Activated CD8-positive, alpha-beta memory T cell treated with anti-CD3 and anti-CD28 coated beads for 48 hours (primary cell): ENCODE results near the gene SPRR3.

Experiments used
- DNase-seq, 3 experiments: peaks; one replicate each; pipeline ENCODE4 v3.0.0-alpha.2; 2020; ENCODE audit warnings: low read depth in 2 of 3, low spot score in 2 of 3

Gene SPRR3

DNA sequence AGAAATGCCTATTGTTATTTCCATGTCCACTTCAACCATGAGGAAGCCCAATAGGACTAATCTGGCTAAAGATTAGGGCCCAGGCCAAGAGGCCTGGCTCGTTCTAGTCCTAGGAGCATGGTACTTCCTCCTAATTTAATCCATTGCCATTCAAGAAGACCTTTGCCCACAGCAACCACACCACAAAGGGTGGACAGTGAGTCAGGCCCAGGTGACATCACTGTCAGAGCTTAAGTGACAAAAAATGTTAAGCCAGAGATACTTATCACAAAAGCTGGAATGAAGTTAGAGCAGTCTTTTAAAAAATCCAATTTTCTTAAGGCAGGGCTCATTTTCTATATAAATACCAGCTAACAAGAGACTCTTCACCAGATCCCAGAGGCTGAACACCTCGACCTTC is at the start of gene SPRR3:
SPRR3 (plus strand) TSS at position 368 of the 400 bp plus-strand sequence. CDS start 1,272 bp downstream, outside the sequence.
- DNase-seq, result no peak

DNA sequence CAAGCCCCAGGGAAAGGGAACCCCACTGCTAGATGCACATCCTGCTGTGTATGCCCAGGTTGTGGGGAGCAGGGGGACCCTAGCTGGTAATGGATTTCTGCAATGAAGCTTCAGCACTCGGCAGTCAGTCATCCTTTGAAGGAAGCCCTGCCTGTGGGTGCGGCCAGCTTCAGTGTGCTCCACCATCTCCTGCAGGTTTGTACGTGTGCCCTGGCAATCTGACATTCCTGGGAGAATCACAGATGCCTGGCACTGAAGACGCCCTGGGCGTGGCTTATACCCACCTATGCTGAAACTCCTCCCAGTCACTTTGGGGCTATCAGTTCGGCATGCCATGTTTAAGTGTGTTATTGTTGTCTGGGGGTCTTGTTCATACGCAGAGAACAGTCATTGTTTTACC is 47.8 kb upstream of the SPRR3 start:
- DNase-seq, result no peak

DNA sequence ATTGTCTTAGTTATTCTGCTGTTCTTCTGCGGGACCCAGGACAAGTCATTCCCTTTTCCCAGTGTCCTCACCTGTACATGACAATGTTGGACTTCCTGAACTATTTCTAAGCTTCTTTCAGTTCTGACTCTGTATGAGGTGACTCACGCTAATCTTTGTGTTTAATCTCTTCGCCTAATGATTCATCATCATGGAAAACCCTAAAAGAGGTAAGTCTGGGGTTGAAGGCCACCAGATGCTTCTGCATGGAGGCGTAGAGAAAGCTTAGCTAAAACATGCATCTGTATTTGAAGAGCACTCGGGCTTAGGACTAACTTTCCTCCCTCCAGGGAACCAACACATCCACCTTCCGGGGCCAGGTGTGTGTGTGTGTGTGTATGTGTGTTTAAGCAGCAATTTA is 47.1 kb upstream of the SPRR3 start:
- DNase-seq, result no peak

GRCh38 chr1:152957561-152957960 is 44.0 kb upstream of the SPRR3 start:
- no peak for DNase-seq

- DNase-seq, result no peak
Observed at GRCh38 chr1:152959273-152959672, 42.3 kb upstream of the SPRR3 start.

DNA sequence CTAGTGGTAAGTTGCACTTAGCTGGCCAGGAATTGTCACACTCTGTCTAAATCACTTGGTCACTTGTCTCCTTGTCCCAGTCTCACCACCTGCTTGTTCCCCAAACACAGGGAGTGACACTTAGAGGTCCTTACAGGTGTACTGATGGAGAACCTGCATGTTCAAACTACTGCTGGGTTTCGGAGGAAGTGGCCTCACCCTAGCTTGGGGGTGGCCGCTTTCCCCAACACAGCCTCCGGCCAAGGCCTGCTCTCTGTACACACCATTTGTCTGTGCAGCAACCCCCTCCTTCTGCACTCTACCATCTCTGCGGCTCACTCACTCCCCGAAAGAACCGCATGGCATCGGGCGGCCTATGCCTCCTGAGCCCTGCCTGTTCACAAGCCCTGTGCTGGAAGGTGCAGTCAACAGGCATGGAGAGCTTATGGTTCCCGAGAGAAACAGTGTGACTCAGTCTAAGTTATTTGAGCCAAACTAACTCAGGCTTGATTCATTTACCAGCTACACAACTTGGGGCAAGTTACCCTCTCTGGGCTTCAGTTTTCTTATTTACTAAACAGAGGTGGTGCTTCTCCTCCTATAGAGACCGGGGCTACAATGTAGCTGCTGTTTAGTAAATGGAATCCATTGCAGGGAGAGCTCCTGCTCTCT is 41.6 kb upstream of the SPRR3 start:
- no peak for DNase-seq

DNA sequence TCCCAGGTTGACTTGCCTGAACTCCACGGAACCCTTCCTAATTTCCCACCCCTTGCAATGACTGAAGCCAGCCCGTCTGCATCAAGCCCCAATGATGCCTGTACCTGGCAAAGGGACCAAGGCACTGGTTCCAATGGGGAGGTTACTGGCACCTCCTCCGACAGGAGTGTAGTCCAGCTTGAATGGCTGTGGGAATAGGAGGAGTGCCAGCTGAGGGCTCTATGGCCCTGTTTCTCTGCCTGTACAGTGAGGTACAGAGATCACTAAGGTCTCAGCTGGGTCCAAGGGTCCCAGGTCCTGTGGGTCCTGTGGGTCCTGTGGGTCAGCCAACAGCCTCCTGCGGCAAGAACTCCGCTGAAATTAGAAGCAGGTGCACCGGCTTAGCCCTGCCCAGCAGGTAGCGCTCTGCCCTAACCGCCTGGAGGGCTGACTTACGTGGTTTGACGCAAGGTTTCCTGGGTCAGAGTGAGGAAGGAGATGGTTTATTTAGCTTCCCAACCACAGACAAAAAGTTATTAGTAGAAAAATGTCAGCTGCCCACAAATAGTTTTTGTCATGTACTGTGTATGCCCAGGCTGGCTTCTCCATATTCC is 41.0 kb upstream of the SPRR3 start:
- no peak for DNase-seq

DNA sequence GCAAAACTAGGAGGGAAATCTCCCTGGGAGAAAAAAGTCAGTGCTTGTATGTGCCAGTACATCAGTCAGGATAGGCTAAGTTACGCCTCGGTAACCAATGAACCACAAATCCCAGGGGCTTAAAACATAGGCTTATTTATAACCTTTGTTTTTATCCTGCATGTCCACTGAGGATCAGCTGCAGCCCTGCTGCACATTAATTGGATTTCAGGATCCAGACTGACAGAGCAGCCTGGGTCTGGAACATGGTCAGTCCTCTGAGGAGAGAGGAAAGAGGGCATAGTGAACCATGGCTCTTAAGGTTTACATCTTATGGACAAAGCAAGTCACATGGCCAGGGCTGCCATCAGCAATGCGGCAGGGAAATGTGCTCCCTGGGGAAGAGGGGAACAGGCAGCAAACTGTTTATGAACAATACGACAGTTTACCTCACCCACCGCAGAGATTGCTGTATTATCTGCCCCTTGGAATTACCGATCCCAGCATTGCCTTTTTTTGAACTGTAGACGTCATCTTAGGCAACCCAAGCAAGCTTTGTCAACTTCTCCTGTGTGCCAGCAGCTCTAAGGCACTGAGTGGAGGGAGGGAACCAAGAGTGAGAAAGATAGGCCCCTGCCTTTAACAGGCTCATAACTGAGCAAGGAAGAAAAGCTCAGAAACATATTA is 40.2 kb upstream of the SPRR3 start:
- no peak for DNase-seq

- no peak for DNase-seq
Observed at GRCh38 chr1:152962876-152963415, 38.6 kb upstream of the SPRR3 start.

DNA sequence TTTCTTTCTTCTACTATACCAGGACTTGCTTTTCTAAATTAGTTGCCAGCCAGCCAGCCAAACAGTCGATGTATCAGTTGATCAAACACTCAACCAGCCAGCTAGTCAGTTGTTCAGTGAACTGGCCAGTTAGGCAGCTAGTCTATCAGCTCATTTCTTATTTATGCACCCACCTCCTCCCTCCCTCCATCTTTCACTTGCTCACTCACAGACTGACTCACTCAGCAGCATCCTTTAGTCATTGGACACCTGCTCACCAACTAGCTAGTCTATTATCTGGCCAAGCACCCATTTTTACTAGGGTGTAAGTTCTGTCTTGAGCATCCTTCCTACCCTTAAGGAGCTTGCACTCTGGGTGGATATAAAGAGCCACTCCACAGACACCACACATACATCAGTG is 37.0 kb upstream of the SPRR3 start:
- DNase-seq, result no peak

DNA sequence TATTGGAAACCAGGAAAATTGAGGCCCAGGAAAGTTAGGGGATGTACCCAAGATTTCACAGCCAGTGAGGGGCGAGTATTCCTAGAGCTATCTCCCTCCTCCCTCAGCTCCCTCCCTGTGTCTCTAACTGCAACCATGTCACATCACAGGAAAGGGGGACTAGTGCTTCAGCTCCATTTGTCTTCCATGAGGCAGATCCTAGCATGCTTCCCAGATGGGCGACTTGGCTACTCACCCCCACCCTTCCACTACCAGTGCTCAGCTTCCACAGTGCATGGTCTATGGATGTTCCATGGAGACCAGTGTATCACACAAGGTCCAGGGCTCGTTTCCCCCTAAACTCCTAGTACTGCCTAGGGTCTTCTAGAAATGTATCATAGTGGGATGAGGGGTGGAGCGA is 35.7 kb upstream of the SPRR3 start:
- no peak for DNase-seq

GRCh38 chr1:152967201-152967600 is 34.3 kb upstream of the SPRR3 start:
- DNase-seq, result no peak

DNA sequence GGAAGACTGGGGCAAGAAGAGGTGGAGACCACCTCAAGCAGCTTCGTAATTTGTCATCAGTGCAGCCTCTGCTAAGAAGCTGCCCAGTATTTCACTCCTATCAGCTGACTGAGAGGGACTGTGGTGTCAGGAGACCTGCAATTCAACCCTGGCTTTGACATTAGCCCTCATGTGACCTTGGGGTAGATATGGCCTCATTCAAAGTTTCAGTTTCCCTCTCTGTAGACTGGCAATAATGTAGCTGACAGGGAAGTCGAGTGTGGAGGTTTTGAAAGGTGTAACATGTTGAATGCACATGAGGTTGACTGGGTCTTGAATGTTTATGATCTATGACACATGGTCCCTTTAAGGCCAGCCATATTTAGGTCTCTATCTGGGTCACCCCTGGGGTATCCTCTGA is 33.3 kb upstream of the SPRR3 start:
- DNase-seq, result no peak

DNA sequence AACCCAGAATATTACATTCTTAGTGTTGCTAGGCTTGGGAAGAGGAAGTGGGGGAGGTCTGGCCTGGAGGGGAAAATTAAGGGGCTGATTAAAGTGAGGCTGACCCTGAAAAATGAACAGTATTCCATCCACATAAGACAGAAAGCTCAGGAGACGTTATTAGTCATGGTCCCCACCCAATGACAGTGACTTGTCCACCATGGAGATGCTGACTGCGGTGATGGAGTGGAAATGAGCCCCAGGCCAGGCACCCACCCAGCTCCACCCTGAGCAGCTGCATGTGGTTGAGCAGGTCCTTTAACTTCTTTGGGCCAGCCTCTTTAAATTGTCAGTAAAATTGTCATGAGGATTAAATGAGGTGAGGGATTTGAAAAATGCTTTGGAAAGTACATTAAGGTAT is 32.5 kb upstream of the SPRR3 start:
- no peak for DNase-seq

DNA sequence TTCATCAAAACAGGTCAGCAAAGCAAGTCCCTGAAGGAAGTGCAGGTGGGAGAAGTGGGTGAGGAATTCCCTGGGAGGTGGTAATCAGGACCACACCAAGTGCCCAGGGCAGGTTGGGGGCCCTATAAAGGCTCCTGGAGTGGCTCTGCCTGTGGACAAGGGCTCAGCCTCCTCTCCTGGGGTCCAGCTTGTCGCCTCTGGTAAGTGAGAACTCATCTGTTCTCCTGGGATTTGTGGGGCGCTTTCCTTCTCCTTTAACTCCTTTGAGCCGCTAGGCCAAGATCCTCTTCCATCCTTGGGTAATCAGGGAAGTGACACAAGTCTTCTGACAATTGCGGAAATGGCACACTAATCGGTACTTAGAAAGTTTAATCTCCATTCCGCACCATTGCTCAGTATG is 31.1 kb upstream of the SPRR3 start, which contains the start of gene SPRR4:
SPRR4 (plus strand) TSS at position 154 of the 400 bp plus-strand sequence. CDS start 1,243 bp downstream, outside the sequence.
- no peak for DNase-seq

- DNase-seq, result no peak
Observed at GRCh38 chr1:152972196-152972886, 29.2 kb upstream of the SPRR3 start.

- no peak for DNase-seq
Observed at GRCh38 chr1:152976688-152977087, 24.9 kb upstream of the SPRR3 start.

- no peak for DNase-seq
Observed at GRCh38 chr1:152977614-152978013, 23.9 kb upstream of the SPRR3 start.

DNA sequence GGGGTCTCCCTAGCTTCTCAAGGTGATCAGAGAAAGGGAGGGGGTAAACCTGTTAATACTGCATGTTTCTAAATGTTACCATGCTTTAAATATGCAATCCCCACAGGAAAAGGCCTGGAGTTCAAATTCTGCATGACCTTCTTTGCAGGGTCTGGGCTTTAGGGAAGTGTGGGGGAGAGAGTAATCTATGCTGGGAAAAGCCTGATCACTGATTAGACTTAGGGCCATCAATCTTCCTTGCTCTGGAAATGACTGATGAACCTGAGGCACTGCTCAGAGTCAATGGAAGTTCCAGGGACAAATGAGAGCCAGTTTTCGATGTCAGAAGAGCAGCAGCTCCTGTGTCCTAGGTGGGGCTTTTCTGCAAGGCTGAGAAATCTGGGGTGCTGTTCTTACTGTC is 20.9 kb upstream of the SPRR3 start:
- no peak for DNase-seq

DNA sequence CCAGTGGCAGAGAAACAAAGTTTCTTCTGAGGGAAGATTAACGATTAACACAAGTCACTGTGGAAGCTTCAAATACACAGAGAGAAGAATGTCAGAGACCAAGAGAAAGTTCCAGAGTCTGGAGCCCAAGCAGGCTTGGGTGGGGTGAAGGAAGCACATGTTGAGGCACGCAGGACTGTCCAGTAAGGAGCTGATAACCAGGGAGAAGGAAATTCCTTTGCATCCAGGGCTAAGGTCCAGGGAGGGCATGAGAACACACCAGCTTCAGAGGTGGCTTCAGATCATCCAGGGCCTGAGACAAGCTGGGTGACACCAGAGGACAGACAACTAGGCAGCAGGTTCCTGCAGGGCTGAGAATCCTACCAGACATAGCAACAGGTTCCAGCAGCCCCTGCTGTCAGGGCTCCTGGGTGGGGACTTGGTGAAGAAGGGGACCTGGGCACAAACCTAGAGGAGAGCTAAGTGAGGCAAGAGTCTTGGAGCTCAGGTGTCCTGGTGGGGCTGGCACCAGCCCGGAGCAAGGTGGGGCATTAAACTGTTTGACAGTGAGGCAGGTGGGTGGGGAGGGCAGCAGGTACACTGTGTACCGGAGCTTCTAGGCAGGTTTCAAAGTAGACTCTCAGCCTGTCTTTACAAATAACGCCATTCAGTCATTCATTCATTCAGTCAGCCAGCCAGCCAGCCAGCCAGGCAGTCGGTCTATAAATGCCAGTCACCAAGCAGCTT is 20.2 kb upstream of the SPRR3 start:
- DNase-seq, result no peak

DNA sequence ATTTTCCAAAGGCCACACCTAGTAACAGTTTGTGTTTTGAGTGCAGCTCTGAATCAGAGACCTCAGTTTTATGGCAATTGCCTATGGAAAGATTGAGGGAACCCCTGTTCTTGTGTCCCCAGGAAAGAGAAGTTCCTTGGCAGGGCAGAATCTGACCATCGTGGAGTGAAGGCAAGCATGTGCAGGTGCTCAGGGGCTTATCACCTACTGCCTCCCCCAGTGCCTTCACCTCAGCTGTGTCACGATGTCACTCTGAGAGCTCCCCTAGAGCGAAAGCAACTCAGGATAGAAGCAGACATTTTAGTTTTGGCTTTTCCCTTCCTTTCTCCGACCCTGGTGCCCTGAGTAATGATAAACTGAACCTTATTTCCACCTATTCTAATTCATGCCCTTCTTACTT is 19.5 kb upstream of the SPRR3 start:
- DNase-seq, result no peak
